WTC11 (cell line): ENCODE measurements around the gene MAST4. TPM values are rescaled to one million over a fixed set of nuclear protein-coding genes. Genes with fewer than 3 reads are reported as not detected.
A peak's percentile ranks its signal among the peaks of the same experiment; 100 is the strongest.

Experiments used
- ATAC-seq: fragments of 200-7000 bp; cut with Tn5 transposase; 2 replicates; pipeline ENCODE4 v1.10.0; 2021; ENCODE audit warnings: mild to moderate bottlenecking, moderate library complexity
- CTCF ChIA-PET: fragments of 300-600 bp; sonication (Branson Sonifier 250); formaldehyde crosslinking; loops from one replicate; lab custom pipeline; 2021; ENCODE audit warnings: antibody characterized with exemption; lab: Charles Lee
- POLR2A ChIA-PET: fragments of 350-600 bp; sonication (Branson Sonifier 250); formaldehyde crosslinking; loops from one replicate; lab custom pipeline; 2021; ENCODE audit warnings: antibody characterized with exemption; lab: Charles Lee
- DNase-seq: peaks from one replicate; pipeline ENCODE4 v3.0.0; 2021; ENCODE audit warnings: low spot score
- H3K27ac Mint-ChIP-seq: 2 replicates; pipeline ENCODE4 v1.8.0; 2021; ENCODE audit warnings: mixed read lengths
- H3K27me3 Mint-ChIP-seq: 2 replicates; pipeline ENCODE4 v1.8.0; 2021; ENCODE audit warnings: low read depth, mild to moderate bottlenecking, moderate library complexity, mixed read lengths
- H3K36me3 Mint-ChIP-seq: 2 replicates; pipeline ENCODE4 v1.8.0; 2021; ENCODE audit warnings: mixed read lengths
- H3K4me1 Mint-ChIP-seq: 2 replicates; pipeline ENCODE4 v1.8.0; 2022; ENCODE audit warnings: mixed read lengths
- H3K4me3 Mint-ChIP-seq: 2 replicates; pipeline ENCODE4 v1.8.0; 2021; ENCODE audit warnings: mild to moderate bottlenecking, moderate library complexity, mixed read lengths
- H3K9me3 Mint-ChIP-seq: 2 replicates; pipeline ENCODE4 v1.8.0; 2021; ENCODE audit warnings: mixed read lengths
- CBFB ChIP-seq: sonication (generic); formaldehyde crosslinking; IDR thresholded peaks from 2 replicates; pipeline ENCODE4 v1.8.1; 2022; ENCODE audit warnings: mild to moderate bottlenecking, low read depth, missing genetic modification reagents
- CTCF ChIP-seq: fragments of 200-600 bp; IDR thresholded peaks from 2 replicates; pipeline ENCODE4 v1.8.0; 2022; ENCODE audit warnings: antibody characterized with exemption
- E2F4 ChIP-seq: sonication (generic); formaldehyde crosslinking; IDR thresholded peaks from 2 replicates; pipeline ENCODE4 v1.8.1; 2022; ENCODE audit warnings: low read depth, mild to moderate bottlenecking, moderate library complexity, missing genetic modification reagents, borderline replicate concordance
- EMX1 ChIP-seq: fragments of 250-450 bp; sonication (Bioruptor Pico); IDR thresholded peaks from 2 replicates; pipeline ENCODE4 v1.8.0; 2021; ENCODE audit warnings: mild to moderate bottlenecking
- ETV6 ChIP-seq: sonication (generic); formaldehyde crosslinking; IDR thresholded peaks from 2 replicates; pipeline ENCODE4 v1.8.1; 2022; ENCODE audit warnings: mild to moderate bottlenecking, missing genetic modification reagents
- GABPB1 ChIP-seq: sonication (generic); formaldehyde crosslinking; IDR thresholded peaks from 2 replicates; pipeline ENCODE4 v1.8.1; 2023; ENCODE audit warnings: mild to moderate bottlenecking, missing genetic modification reagents
- HMGA2 ChIP-seq: fragments of 250-450 bp; sonication (Bioruptor Pico); IDR thresholded peaks from 2 replicates; pipeline ENCODE4 v1.4.0; 2021; ENCODE audit warnings: mild to moderate bottlenecking, moderate library complexity
- KAT7 ChIP-seq: sonication (generic); formaldehyde crosslinking; IDR thresholded peaks from 2 replicates; pipeline ENCODE4 v1.8.1; 2023; ENCODE audit warnings: missing genetic modification reagents, mild to moderate bottlenecking, borderline replicate concordance
- MXD4 ChIP-seq: fragments of 250-450 bp; sonication (Bioruptor Pico); IDR thresholded peaks from 2 replicates; pipeline ENCODE4 v1.8.0; 2021; ENCODE audit warnings: mild to moderate bottlenecking, moderate library complexity, borderline replicate concordance
- NFATC4 ChIP-seq: fragments of 250-450 bp; sonication (Bioruptor Pico); IDR thresholded peaks from 2 replicates; pipeline ENCODE4 v1.9.0; 2021; ENCODE audit warnings: mild to moderate bottlenecking
- NFYB ChIP-seq: sonication (generic); formaldehyde crosslinking; conservative IDR thresholded peaks from 2 replicates; pipeline ENCODE4 v1.8.0; 2022; ENCODE audit warnings: low read depth, missing genetic modification reagents
- NR2C2 ChIP-seq: sonication (generic); formaldehyde crosslinking; IDR thresholded peaks from 2 replicates; pipeline ENCODE4 v1.8.0; 2022; ENCODE audit warnings: mild to moderate bottlenecking, missing genetic modification reagents
- NR3C1 ChIP-seq: sonication (generic); formaldehyde crosslinking; conservative IDR thresholded peaks from 2 replicates; pipeline ENCODE4 v1.8.1; 2023; ENCODE audit warnings: low read depth, mild to moderate bottlenecking, missing genetic modification reagents
- PRRX2 ChIP-seq: fragments of 250-450 bp; sonication (Bioruptor Pico); IDR thresholded peaks from 2 replicates; pipeline ENCODE4 v1.8.0; 2021; ENCODE audit warnings: mild to moderate bottlenecking
- RORB ChIP-seq: fragments of 250-450 bp; sonication (Bioruptor Pico); IDR thresholded peaks from 2 replicates; pipeline ENCODE4 v1.9.0; 2021; ENCODE audit warnings: mild to moderate bottlenecking
- SMAD4 ChIP-seq: sonication (generic); formaldehyde crosslinking; IDR thresholded peaks from 2 replicates; pipeline ENCODE4 v1.8.0; 2022; ENCODE audit warnings: mild to moderate bottlenecking, missing genetic modification reagents
- SOX15 ChIP-seq: fragments of 250-450 bp; sonication (Bioruptor Pico); IDR thresholded peaks from 2 replicates; pipeline ENCODE4 v1.9.0; 2021; ENCODE audit warnings: mild to moderate bottlenecking
- SP1 ChIP-seq: sonication (generic); formaldehyde crosslinking; conservative IDR thresholded peaks from 2 replicates; pipeline ENCODE4 v1.8.1; 2022; ENCODE audit warnings: missing genetic modification reagents
- TCF7 ChIP-seq: sonication (generic); formaldehyde crosslinking; IDR thresholded peaks from 2 replicates; pipeline ENCODE4 v1.8.0; 2022; ENCODE audit warnings: mild to moderate bottlenecking, low read depth, missing genetic modification reagents, moderate library complexity
- ZBTB21 ChIP-seq: sonication (generic); formaldehyde crosslinking; IDR thresholded peaks from 2 replicates; pipeline ENCODE4 v1.8.1; 2023; ENCODE audit warnings: mild to moderate bottlenecking, missing genetic modification reagents, borderline replicate concordance
- ZMAT4 ChIP-seq: fragments of 250-450 bp; sonication (Bioruptor Pico); IDR thresholded peaks from 2 replicates; pipeline ENCODE4 v1.9.0; 2021; ENCODE audit warnings: mild to moderate bottlenecking
- ZNF423 ChIP-seq: fragments of 250-450 bp; sonication (Bioruptor Pico); IDR thresholded peaks from 2 replicates; pipeline ENCODE4 v2.1.2; 2022; ENCODE audit warnings: mild to moderate bottlenecking, moderate library complexity
- total RNA-seq: library from RNA; stranded (reverse); gene quantifications from 3 replicates; pipeline ENCODE4 v1.2.3, GENCODE V29; 2021
- TF ChIP-seq, protein P1 (sequence below): sonication (generic); formaldehyde crosslinking; IDR thresholded peaks from 2 replicates; pipeline ENCODE4 v1.8.0; 2022; ENCODE audit warnings: mild to moderate bottlenecking, missing genetic modification reagents
- TF ChIP-seq, protein P2 (sequence below): sonication (generic); formaldehyde crosslinking; IDR thresholded peaks from 2 replicates; pipeline ENCODE4 v1.8.1; 2022; ENCODE audit warnings: low read depth, missing genetic modification reagents, borderline replicate concordance
- TF ChIP-seq, protein P3 (sequence below): sonication (generic); formaldehyde crosslinking; IDR thresholded peaks from 2 replicates; pipeline ENCODE4 v1.8.1; 2023; ENCODE audit warnings: mild to moderate bottlenecking, missing genetic modification reagents
- TF ChIP-seq, protein P4 (sequence below): fragments of 250-450 bp; sonication (Bioruptor Pico); IDR thresholded peaks from 2 replicates; pipeline ENCODE4 v1.8.0; 2021; ENCODE audit warnings: mild to moderate bottlenecking

The MAST4 gene
- total RNA-seq, 1 experiment from 2014 or later, result 8.0 TPM

DNA sequence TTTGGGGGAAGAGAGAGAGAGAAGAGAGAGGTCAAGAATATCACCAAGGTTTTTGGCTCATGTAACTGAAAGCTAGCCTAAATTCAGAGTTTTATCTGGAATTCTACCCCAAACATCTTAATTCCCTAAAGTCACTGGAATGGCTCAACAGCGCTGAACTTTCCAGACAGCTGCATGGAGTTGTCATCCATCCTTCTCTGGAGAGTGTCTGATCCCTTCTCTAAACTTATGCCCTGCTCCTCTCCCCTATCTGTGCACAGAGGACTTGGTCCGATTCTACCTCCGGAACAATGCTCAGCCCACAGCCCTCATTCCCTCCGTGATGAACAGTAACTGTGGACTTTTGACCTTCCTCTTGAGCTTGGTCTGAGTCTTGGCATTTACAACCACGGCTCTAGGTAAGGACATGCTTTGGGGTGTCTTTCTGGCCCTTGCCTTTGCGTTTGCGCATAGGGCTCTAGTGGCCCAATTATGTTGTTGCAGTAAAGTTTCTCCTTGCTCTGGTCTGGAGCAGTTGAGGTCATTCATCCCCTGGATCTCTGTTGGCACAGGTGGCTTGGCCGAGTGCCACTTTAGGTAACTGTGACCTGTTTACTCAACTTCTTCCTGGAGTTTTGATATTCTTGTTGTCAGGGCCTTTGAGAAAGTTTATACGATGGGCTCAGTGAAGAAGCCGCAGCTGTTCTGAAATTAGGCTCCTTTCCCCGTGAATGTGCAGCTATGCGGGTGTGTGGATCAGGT is 618.7 kb downstream of the MAST4 start:
- no peak overlapping the region for H3K4me3 Mint-ChIP-seq
- CTCF ChIA-PET, result interaction anchor here (1.8 kb wide), 1 partner anchor 49 kb away, joined by 8 read pairs; no protein-coding TSS in a partner anchor
- H3K27ac Mint-ChIP-seq, result no peak overlapping the region
- DNase-seq (no peak), ATAC-seq (no peak)
- no peaks in the 10 kb centered on the region for H3K36me3 Mint-ChIP-seq
- no peaks in the 10 kb centered on the region; the same call in 1 of the 2 replicates for H3K27me3 Mint-ChIP-seq
- no peaks in the 10 kb centered on the region; the same call in 1 of the 2 replicates for H3K4me1 Mint-ChIP-seq
- H3K9me3 Mint-ChIP-seq, result no peaks in the 10 kb centered on the region
- POLR2A ChIA-PET, result no interaction called here
- TF ChIP-seq EMX1 (no peak), CTCF (no peak), SMAD4 (no peak), KAT7 (no peak), E2F4 (CRISPR knock-in tag) (no peak), ZMAT4 (CRISPR knock-in tag) (no peak), ZNF423 (no peak), NR2C2 (no peak), HMGA2 (CRISPR knock-in tag) (no peak), RORB (CRISPR knock-in tag) (no peak), NFYB (no peak)
- TF ChIP-seq, protein P1, sequence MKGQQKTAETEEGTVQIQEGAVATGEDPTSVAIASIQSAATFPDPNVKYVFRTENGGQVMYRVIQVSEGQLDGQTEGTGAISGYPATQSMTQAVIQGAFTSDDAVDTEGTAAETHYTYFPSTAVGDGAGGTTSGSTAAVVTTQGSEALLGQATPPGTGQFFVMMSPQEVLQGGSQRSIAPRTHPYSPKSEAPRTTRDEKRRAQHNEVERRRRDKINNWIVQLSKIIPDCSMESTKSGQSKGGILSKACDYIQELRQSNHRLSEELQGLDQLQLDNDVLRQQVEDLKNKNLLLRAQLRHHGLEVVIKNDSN (CRISPR knock-in tag), result no peak
- TF ChIP-seq, protein P2, sequence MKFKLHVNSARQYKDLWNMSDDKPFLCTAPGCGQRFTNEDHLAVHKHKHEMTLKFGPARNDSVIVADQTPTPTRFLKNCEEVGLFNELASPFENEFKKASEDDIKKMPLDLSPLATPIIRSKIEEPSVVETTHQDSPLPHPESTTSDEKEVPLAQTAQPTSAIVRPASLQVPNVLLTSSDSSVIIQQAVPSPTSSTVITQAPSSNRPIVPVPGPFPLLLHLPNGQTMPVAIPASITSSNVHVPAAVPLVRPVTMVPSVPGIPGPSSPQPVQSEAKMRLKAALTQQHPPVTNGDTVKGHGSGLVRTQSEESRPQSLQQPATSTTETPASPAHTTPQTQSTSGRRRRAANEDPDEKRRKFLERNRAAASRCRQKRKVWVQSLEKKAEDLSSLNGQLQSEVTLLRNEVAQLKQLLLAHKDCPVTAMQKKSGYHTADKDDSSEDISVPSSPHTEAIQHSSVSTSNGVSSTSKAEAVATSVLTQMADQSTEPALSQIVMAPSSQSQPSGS (CRISPR knock-in tag), result no peak

- H3K4me1 Mint-ChIP-seq, result no peaks in the 10 kb centered on the region; the same call in 1 of the 2 replicates
- H3K27me3 Mint-ChIP-seq, result no peaks in the 10 kb centered on the region; the same call in 1 of the 2 replicates
- no peak overlapping the region for H3K4me3 Mint-ChIP-seq
- no peaks in the 10 kb centered on the region for H3K36me3 Mint-ChIP-seq
- no peaks in the 10 kb centered on the region for H3K9me3 Mint-ChIP-seq
- POLR2A ChIA-PET, result no interaction called here
- H3K27ac Mint-ChIP-seq, result no peak overlapping the region
- ATAC-seq, result peak; percentile 65
- CTCF ChIA-PET, result interaction anchor here (0.6 kb wide), 1 partner anchor 30 kb away, joined by 3 read pairs; no protein-coding TSS in a partner anchor
- no peak for DNase-seq
- TF ChIP-seq, protein P3, sequence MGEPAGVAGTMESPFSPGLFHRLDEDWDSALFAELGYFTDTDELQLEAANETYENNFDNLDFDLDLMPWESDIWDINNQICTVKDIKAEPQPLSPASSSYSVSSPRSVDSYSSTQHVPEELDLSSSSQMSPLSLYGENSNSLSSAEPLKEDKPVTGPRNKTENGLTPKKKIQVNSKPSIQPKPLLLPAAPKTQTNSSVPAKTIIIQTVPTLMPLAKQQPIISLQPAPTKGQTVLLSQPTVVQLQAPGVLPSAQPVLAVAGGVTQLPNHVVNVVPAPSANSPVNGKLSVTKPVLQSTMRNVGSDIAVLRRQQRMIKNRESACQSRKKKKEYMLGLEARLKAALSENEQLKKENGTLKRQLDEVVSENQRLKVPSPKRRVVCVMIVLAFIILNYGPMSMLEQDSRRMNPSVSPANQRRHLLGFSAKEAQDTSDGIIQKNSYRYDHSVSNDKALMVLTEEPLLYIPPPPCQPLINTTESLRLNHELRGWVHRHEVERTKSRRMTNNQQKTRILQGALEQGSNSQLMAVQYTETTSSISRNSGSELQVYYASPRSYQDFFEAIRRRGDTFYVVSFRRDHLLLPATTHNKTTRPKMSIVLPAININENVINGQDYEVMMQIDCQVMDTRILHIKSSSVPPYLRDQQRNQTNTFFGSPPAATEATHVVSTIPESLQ (CRISPR knock-in tag), result no peak
- TF ChIP-seq, protein P4, sequence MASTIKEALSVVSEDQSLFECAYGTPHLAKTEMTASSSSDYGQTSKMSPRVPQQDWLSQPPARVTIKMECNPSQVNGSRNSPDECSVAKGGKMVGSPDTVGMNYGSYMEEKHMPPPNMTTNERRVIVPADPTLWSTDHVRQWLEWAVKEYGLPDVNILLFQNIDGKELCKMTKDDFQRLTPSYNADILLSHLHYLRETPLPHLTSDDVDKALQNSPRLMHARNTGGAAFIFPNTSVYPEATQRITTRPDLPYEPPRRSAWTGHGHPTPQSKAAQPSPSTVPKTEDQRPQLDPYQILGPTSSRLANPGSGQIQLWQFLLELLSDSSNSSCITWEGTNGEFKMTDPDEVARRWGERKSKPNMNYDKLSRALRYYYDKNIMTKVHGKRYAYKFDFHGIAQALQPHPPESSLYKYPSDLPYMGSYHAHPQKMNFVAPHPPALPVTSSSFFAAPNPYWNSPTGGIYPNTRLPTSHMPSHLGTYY (CRISPR knock-in tag), result no peak
- no peak for TF ChIP-seq CBFB (CRISPR knock-in tag)
- TF ChIP-seq ETV6 (CRISPR knock-in tag), result no peak
- TF ChIP-seq ZMAT4 (CRISPR knock-in tag), result no peak
- TF ChIP-seq SP1 (CRISPR knock-in tag), result no peak
- TF ChIP-seq SOX15 (CRISPR knock-in tag), result no peak
- TF ChIP-seq NR3C1, result no peak
- no peak for TF ChIP-seq GABPB1 (CRISPR knock-in tag)
- TF ChIP-seq MXD4 (CRISPR knock-in tag), result no peak
- TF ChIP-seq ZBTB21 (CRISPR knock-in tag), result no peak
- no peak for TF ChIP-seq PRRX2 (CRISPR knock-in tag)
- TF ChIP-seq NFATC4 (CRISPR knock-in tag), result no peak
- no peak for TF ChIP-seq TCF7 (CRISPR knock-in tag)
Measured at GRCh38 chr5:67215519-67216471, 619.6 kb downstream of the MAST4 start.
